Glutamatergic neuron (in vitro differentiated cells): ENCODE measurements around the gene LEMD2. TPM values are rescaled to one million over a fixed set of nuclear protein-coding genes. Genes with fewer than 3 reads are reported as not detected.
A peak's percentile ranks its signal among the peaks of the same experiment; 100 is the strongest.

Experiments
- DNase-seq: peaks from one replicate; pipeline ENCODE4 v3.0.0; 2022
- H3K27ac Mint-ChIP-seq: one replicate; pipeline ENCODE4 v1.8.0; 2020; ENCODE audit warnings: mild to moderate bottlenecking, mixed read lengths, inconsistent platforms; ENCODE audit not compliant: unreplicated experiment
- H3K27me3 Mint-ChIP-seq: one replicate; pipeline ENCODE4 v1.8.0; 2020; ENCODE audit warnings: mild to moderate bottlenecking, moderate library complexity, mixed read lengths, inconsistent platforms; ENCODE audit not compliant: unreplicated experiment
- H3K36me3 Mint-ChIP-seq: one replicate; pipeline ENCODE4 v1.8.0; 2020; ENCODE audit warnings: mild to moderate bottlenecking, mixed read lengths, inconsistent platforms; ENCODE audit not compliant: unreplicated experiment
- H3K4me1 Mint-ChIP-seq: one replicate; pipeline ENCODE4 v1.8.0; 2020; ENCODE audit warnings: mild to moderate bottlenecking, low read depth, mixed read lengths, inconsistent platforms; ENCODE audit not compliant: unreplicated experiment
- H3K4me3 Mint-ChIP-seq: one replicate; pipeline ENCODE4 v1.8.0; 2020; ENCODE audit warnings: mild to moderate bottlenecking, mixed read lengths, inconsistent platforms; ENCODE audit not compliant: unreplicated experiment
- H3K9me3 Mint-ChIP-seq: one replicate; pipeline ENCODE4 v1.8.0; 2020; ENCODE audit warnings: mild to moderate bottlenecking, moderate library complexity, mixed read lengths, inconsistent platforms; ENCODE audit not compliant: unreplicated experiment
- total RNA-seq: library from RNA; stranded (reverse); fragmentation: NEBNext Ultra II Directional; extraction: Animal tissue kit (Norgen Biotek cat#: 25700); gene quantifications from one replicate; pipeline ENCODE4 v1.2.1, GENCODE V29; 2021; ENCODE audit not compliant: unreplicated experiment
- TF ChIP-seq, protein P1 (sequence below): fragments of 200-600 bp; sonication (generic); IDR thresholded peaks from one replicate; pipeline ENCODE4 v1.5.0; 2021; ENCODE audit not compliant: partially characterized antibody, unreplicated experiment

The LEMD2 gene
- total RNA-seq, 1 donor from 2014 or later: 82.4 TPM

DNA sequence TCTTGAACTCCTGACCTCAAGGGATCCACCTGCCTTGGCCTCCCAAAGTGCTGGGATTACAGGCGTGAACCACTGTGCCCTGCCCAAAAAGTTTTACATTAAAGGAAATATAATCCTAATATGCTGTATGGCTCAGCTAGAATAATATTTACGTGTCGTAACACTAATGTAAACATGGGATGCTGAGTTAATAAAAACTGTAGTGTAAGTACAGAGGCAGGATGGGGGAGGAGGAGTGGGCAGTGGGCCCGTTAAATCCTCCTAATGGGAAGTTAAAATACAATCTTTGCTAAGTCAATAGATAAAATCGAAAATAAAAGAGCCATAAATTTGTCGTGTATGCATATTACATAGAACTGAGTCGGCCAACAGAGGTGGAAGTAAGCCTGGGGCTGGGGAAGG is 30.1 kb downstream of the LEMD2 start:
- no peak for DNase-seq
- Mint-ChIP-seq H3K9me3 (peaks cover 2% of the 10 kb centered on the region), H3K27ac (no peak overlapping the region), H3K4me3 (no peak overlapping the region), H3K4me1 (peaks cover 4% of the 10 kb centered on the region), H3K36me3 (no peaks in the 10 kb centered on the region), H3K27me3 (peaks cover 4% of the 10 kb centered on the region)
- TF ChIP-seq, protein P1, sequence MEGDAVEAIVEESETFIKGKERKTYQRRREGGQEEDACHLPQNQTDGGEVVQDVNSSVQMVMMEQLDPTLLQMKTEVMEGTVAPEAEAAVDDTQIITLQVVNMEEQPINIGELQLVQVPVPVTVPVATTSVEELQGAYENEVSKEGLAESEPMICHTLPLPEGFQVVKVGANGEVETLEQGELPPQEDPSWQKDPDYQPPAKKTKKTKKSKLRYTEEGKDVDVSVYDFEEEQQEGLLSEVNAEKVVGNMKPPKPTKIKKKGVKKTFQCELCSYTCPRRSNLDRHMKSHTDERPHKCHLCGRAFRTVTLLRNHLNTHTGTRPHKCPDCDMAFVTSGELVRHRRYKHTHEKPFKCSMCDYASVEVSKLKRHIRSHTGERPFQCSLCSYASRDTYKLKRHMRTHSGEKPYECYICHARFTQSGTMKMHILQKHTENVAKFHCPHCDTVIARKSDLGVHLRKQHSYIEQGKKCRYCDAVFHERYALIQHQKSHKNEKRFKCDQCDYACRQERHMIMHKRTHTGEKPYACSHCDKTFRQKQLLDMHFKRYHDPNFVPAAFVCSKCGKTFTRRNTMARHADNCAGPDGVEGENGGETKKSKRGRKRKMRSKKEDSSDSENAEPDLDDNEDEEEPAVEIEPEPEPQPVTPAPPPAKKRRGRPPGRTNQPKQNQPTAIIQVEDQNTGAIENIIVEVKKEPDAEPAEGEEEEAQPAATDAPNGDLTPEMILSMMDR: no peak

DNA sequence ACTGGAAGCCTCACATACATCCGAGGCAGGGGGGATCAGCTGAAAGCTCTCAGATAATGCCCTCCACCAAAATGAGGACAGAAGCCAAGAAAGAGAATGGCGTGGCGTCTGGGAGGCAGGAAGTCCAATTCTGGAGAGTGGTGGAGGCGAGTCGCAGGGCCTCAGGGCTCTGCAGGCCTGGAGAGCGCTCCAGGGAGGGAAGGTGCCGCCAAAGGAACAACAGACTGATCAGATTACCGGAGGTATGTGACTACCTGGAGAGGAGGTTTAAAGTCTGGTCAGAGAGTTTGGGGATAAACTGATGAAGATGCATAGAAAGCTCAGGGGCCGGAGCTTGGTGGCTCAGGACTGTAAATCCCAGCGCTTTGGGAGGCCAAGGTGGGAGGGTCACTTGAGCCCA is 31.0 kb downstream of the LEMD2 start:
- Mint-ChIP-seq H3K27ac (no peak overlapping the region), H3K9me3 (peaks cover 2% of the 10 kb centered on the region), H3K4me1 (peaks cover 4% of the 10 kb centered on the region), H3K27me3 (peaks cover 4% of the 10 kb centered on the region), H3K36me3 (no peaks in the 10 kb centered on the region), H3K4me3 (no peak overlapping the region)
- DNase-seq: no peak
- TF ChIP-seq, protein P1: no peak

DNA sequence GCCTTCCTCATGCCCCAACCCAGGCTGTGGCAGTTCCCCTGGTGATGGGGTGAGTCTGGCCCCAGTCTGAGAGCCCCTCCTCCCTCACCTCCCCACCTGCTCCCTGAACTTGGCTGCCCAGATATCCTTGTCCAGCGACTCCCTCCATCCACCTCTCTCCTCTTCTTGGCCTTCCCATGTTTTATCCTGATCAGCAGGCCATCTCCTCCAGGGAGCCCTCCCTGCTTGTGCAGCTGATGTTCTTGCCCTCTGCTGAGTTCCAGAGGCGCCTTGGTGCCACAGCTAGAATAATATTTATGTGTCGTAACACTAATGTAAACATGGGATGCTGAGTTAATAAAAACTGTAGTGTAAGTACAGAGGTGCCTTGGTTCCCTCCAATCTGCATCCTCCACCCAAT is 31.8 kb downstream of the LEMD2 start:
- Mint-ChIP-seq H3K4me3 (no peak overlapping the region), H3K9me3 (peaks cover 2% of the 10 kb centered on the region), H3K27me3 (peaks cover 2% of the 10 kb centered on the region), H3K27ac (no peak overlapping the region), H3K36me3 (no peaks in the 10 kb centered on the region), H3K4me1 (peaks cover 4% of the 10 kb centered on the region)
- DNase-seq: no peak
- TF ChIP-seq, protein P1: no peak

DNA sequence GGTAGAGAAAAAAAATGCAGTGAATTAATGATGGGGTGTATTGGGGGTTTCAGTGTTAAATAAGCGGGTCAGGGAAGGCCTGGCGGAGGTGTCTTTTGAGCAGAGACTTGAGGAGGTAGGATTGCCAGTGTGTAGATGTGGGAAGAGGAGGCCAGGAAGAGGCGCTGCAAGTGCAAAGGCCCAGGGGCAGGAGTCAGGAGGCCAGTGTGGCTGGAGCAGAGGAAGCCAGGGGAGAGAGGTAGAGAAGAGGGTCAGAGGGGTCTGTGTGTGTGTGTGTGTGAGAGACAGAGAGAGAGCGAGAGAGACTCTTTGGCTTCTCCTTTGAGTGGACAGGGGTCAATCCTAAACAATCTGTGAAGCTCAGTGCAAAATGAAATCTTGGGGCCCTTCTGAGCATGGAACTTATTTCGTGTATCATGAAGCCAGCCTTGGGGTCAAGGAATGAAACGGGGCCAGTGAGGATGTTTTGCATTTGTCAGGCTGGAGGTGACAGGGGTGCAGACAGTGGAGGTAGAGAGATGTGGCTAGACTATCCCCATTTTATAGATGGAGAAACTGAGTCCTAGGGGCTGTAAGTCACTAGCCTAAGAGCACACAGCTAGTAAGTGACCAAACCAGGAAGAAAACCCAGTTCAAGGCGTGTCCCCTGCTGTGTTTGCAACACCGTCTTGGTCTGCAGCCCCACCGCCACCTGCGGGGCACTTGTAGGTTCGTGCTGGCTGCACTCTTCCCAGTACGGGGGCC is 32.5 kb downstream of the LEMD2 start:
- Mint-ChIP-seq H3K36me3 (no peaks in the 10 kb centered on the region), H3K27me3 (peaks cover 2% of the 10 kb centered on the region)

More for the DNA sequence above, 32.5 kb downstream of the LEMD2 start:
- H3K4me3 Mint-ChIP-seq: no peak overlapping the region
- TF ChIP-seq, protein P1: no peak
- peaks cover 2% of the 10 kb centered on the region for H3K9me3 Mint-ChIP-seq
- H3K27ac Mint-ChIP-seq: peak overlapping the region; percentile 1
- DNase-seq: no peak
- H3K4me1 Mint-ChIP-seq: peaks cover 7% of the 10 kb centered on the region
